ENCODE measurements around the gene IL16.

DNA sequence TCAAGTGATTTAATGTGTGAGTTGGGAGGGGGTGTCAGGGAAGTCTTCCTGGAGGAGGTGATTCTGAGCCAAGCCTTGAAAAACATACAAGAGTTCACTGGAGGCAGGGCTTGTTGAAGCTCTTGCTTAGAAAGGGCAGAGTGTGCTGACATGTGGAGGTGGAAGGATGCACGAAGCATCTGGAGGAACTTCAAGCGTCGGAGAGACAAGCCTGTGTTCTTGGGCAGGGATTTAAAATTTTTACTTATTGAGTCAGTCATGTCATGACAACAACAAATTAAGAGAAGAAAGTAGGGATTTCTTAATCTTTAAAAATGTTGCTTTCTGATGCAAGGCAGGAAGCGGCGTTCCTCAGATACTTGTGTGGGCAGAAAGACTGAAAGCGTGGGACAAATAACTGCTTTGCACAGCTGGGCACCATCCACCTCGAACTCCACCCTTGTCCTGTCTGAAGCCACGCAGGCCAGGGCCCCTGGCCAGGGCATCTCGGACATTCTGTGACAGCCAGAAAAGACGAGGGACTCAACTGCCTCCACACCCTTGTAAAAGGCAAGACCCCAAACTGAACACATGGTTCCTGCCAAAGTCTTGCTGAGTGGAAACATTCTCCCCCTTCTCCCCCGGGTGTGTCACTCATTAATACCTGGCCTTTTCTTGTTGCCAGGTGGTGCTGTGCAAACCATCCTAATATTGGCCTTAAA is 6.9 kb upstream of the IL16 start:
- TF ChIP-seq EZH2phosphoT487 (IDR thresholded peaks at IDR 0.05; ENCODE audit: insufficient read depth, low read depth) (peak; percentile 60; the same call in 1 of the 2 replicates), EZH2 (IDR thresholded peaks at IDR 0.05; ENCODE audit: insufficient read depth, poor library complexity, severe bottlenecking) (no peak)
